Hematopoietic multipotent progenitor cell treated with erythropoietin and hydrocortisone succinate and interleukin-3 and kit ligand, for 4 days (in vitro differentiated cells): ENCODE measurements around the gene LAMC3.
"Not testable (repeated sequence)": the region's sequence is repeated elsewhere in the genome, so short reads cannot be mapped to it uniquely, and the experiment has no call there.

Source experiments
- DNase-seq: peaks from one replicate; pipeline ENCODE4 v3.0.0-alpha.2; 2015

LAMC3 gene

DNA sequence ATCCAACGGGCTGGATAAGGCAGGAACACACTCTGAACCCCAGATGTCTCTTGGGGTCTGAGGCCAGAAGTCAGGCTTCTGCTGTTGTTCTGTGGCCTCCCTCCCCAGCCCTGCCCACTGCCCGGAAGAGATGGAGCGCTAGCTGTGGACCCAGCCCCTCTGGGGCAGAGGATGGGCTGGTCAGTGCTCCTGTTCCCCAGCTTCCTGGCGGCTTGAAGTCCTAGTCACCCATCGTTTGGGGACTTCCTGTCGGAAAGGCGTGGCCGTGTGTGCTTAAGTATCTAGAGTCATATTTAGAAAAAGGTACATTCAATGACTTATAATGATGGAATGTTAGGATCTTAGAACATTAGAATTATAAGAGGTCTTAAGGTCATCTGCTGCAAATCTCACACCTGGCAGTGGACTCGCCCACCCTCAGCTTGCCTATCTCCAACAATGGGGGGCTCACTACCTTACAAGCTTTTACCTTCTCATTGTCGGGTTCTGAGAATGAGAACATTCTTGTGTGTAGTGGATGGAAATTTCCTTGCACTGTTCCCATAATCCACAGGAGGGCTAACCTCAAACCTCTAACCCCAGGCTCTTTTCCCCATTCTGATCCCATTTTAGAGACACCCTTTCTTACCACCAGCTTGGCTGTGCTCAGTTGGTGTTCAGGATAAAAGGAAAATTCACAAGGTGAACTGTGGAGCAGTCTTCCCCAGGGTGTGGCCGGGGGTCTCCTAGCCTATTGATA, 74.0 kb downstream of the LAMC3 start:
- DNase-seq = no peak

DNA sequence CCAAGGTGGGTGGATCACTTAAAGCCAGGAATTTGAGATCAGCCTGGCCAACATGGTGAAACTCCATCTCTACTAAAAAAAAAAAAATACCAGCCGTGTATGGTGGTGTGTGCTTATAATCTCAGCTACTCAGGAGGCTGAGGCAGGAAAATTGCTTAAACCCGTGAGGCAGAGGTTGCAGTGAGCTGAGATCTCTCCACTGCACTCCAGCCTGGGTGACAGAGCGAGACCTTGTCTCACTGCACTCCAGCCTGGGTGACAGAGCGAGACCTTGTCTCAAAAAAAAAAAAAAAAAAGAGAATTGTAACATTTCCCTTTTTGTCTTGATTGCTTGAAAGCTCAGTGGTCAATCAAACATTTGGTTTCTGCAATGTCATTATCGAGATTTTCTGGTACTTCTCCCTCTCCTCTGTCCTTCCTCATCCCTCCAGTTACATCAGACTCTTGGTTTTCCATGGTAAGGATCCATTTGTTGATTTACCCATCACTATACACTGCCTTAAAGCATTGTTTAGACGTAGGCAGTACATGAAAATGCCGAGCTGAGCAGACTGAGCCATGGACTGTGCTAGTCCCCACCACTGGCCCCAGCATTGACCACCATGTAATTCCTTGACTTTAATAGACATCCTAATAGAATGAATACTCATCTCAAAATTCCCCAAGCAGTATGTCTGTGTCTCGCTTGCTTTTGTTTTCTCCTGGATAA, 75.8 kb downstream of the LAMC3 start:
- DNase-seq = no peak

DNA sequence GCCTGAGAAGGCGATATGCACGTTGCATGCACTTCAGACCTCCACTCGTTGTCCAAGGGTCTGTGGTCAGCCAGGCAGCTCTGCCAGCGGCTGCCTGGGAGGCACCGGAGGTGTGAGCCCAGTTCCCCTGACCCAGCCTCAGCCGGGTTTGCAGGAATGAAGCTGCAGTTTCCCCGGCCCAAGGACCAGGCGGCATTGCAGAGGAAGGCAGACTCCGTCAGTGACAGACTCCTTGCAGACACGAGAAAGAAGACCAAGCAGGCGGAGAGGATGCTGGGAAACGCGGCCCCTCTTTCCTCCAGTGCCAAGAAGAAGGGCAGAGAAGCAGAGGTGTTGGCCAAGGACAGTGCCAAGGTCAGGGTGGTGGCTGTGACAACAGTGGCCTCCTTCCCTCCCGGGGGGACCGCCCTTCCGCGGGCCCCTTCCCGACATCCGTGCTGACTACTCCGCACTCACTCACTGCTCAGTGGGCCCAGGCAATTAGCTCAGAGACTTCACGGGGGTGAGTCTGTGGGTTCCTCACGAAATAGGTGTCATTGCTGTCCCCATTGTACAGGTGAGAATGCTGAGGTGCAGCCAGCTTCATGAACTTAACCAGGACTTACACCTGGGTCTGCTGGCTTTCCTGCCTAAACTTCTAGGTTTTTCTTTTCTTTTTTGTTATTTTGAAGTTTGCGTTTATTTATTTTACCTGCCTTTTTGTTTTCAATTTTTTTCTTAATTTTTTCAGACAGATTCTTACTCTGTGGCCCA, 76.6 kb downstream of the LAMC3 start:
- no peak for DNase-seq

DNA sequence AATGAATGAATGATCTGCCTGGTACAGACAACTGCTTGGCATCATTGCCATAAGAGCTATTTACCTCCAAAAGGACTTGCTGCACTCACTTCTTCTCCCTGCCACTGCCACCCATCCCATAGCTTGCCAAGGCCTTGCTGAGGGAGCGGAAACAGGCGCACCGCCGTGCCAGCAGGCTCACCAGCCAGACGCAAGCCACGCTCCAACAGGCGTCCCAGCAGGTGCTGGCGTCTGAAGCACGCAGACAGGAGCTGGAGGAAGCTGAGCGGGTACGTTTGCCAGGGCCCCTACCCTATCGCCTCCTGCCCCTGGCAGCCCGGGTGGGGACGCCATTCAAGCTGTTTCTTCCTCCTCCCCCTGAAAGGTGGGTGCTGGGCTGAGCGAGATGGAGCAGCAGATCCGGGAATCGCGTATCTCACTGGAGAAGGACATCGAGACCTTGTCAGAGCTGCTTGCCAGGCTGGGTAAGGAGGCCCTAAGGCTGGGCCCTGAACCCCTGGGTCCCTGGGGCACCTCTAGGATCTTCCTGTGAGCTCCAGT, 78.5 kb downstream of the LAMC3 start:
- DNase-seq = no peak

DNA sequence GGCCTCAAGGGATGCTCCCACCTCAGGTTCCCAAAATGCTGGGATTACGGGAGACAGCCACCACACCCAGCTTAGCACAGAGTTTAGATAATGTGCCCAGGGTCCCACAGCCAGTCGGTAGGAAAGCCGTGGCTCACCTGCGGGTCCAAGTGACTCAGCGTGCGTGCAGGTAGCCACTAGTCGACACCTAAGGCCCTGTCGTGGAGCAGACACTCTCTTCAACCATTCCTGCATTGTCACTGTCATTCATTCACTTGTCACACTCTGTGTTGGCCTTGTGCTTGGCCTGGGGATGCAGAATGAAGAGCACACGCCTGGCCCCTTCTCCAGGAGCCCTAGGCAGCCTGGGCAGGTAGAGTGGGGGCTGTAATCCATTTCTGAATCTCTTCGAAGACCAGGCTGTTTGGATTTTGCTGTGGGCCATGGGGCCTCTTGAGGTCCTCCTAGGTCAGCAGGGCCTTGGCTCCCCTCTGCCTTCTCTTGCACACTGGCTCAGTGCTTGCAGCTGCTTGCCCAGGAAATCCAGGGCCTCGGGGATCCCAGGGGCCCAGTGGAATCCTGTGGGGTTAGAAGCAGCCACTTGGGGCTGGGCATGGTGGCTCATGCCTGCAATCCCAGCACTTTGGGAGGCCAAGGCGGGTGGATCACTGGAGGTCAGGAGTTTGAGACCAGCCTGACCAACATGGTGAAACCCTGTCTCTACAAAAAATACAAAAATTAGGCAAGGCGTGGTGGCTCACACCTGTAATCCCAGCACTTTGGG, 81.2 kb downstream of the LAMC3 start:
- DNase-seq = no peak

DNA sequence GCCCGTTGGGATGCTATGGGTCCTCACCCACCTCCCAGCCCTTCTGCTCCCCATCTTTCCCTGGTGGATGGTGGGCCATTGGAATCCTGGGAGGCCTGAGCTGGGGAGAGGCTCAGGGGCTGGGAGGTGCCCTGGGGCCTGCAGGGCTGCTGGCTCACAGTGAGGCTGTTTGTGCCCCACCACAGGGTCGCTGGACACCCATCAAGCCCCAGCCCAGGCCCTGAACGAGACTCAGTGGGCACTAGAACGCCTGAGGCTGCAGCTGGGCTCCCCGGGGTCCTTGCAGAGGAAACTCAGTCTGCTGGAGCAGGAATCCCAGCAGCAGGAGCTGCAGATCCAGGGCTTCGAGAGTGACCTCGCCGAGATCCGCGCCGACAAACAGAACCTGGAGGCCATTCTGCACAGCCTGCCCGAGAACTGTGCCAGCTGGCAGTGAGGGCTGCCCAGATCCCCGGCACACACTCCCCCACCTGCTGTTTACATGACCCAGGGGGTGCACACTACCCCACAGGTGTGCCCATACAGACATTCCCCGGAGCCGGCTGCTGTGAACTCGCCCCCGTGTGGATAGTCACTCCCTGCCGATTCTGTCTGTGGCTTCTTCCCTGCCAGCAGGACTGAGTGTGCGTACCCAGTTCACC, 82.5 kb downstream of the LAMC3 start:
- no peak for DNase-seq

DNA sequence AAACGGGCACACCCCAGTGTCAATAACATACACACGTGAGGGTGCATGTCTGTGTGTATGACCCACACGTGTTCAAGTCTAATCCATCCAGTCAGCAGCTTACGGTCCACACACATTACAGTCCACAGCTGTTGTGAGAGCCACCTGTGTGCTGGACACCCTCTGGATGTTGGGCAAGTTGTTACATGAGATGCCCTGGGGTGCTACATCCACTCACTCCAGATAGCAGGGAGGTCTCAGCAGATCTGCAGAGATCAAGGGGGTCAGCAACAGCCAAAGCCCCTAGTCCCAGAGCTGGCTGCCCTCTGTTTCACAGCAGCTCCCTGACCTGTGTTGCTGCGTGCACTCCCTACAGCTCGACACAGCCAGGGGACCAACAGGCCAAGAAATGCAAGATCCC, 83.1 kb downstream of the LAMC3 start:
- DNase-seq = no peak

DNA sequence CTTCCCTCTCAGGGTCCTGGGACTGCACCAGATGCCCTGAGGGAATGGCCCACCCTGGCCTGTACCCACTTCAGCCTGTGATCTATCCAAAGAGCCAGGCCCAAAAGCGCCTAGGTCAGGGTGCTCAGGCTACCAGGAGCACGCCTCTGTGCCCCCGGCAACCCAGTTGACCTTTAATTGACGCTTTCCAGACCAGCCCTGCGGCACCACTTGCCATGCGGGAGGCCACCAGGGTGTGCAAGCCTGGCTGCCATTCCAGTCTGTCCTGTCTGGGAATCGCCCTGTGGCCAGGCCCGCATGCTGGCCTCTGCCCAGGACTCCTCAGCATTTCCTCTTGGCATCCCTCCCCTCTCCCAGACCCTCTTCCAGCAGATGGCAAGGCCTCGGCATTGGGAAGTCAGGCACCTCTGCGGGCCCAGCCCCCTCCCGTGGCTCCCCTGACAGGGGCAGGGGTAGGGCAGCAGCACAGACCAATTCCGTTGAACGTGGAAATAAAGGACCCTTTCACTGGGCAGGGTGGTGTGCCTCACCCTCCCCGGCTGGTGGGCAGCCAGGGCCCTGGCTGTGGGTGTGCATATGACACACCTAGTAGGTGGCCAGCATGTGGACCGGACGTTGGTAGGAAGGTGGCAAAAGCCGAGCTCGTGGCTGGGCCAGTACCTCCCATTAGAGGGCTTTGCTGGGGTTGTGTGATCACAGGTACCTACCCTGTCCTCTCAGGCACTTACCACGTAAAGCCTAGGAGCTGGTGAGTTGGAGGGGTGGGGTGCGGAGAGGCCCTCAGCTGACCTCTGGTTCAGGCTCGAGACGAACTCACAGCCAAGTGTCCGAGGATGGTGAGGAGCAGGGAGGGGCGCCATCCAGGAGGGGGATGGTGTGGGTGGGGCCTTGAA, 83.8 kb downstream of the LAMC3 start:
- no peak for DNase-seq

DNA sequence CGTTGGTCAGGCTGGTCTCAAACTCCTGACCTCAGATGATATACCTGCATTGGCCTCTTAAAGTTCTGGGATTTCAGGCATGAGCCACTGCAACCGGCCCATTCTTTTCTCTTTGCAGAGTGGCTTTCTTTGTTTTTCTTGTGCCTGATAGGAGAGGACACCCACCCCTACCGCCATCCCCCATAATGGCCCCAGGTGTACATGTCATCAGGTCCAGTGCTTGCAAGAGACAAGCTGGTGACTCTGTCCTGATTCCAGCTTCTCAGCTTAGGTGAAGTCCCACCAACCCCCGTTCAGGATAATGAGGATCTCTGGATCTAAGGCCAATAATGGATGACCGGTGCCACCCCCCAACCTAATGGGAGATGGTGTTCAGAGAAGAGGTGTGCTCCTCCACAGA, 85.0 kb downstream of the LAMC3 start:
- DNase-seq = no peak

DNA sequence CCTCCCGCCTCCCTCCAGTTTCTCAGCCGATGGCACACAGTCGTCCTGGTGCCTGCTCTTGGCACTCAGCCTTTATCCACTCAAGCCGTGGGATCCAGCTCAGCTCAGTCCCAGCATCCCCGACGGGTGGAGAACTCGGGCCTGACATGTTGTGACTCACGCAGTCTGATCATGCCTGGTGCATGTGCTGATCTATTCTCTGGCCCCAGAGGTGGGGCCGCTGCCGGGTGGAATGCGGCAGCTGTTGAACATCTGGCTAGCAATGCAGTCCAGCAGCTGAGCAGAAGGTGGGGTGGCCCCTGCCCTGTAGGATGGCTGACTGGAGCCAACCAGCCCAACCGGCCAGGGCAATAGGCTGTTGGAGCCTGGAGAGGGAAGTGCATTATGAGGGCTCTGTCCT, 85.6 kb downstream of the LAMC3 start:
- no peak for DNase-seq

DNA sequence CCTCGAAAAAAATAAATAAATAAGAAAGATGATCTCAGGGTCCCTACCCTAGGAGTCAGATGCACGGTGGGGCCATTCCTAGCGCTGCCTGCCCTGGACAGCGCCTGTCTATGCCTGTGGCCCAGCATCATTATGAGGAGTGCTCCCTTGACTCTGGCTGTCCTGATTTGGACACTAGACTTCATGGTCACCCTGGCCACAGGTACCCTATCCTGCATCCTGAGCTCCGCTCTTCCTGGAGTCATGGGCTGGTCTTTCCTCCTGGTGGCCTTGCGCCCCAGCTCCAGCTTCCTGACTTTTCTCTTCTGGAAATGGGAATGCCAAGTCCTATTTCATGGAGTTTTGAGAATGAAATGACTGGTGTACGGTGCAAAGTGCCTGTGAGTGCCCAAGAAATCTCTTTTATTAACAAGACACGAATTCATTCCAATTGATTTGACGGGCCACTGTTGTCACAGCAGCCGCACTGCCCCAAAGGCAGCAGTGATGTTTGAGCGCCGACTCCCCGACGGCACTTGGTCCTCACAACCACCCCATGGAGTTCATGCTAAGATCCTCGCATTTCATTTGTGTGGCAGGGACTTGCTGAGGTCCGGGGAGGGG, 86.8 kb downstream of the LAMC3 start:
- DNase-seq = peak; percentile 73

DNA sequence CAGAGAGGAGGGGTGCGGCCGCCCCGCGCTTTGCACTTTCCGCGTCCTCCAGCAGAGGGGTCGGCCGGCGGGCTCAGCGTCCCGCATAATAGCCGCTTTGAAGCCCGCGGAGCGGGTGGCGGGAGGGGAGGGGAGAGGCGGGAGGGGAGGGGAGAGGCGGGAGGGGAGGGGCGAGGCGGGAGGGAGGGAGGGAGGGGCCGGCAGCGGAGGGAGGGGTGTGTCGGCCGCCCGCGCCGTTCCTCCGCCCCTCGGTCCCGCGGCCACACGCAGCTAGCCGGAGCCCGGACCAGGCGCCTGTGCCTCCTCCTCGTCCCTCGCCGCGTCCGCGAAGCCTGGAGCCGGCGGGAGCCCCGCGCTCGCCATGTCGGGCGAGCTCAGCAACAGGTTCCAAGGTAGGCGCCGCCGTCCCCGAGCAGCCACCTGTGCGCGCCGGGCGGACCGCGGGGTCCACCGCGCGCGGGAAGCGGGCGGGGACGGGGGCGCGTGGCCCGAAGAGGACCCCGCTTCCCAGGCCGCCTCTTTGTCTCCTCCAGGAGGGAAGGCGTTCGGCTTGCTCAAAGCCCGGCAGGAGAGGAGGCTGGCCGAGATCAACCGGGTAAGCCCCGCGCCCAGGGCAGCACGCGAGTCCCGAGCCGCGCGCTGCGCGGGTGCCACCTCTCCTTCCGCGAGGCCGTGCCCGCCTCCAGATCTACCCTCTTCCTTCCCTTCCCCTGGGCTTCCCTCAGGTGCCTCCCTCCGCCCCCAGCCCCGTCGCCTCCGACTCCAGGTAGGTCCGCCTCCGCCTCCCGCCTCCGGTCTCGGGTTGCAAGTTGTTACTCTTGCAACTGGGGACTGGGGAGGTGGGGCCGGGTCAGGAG, 87.5 kb downstream of the LAMC3 start, which contains the start of gene AIF1L:
TSS of gene AIF1L (plus strand) at position 263 of the 857 bp plus-strand sequence. CDS start at position 362, 99 bp downstream.
- peak; percentile 27 for DNase-seq

DNA sequence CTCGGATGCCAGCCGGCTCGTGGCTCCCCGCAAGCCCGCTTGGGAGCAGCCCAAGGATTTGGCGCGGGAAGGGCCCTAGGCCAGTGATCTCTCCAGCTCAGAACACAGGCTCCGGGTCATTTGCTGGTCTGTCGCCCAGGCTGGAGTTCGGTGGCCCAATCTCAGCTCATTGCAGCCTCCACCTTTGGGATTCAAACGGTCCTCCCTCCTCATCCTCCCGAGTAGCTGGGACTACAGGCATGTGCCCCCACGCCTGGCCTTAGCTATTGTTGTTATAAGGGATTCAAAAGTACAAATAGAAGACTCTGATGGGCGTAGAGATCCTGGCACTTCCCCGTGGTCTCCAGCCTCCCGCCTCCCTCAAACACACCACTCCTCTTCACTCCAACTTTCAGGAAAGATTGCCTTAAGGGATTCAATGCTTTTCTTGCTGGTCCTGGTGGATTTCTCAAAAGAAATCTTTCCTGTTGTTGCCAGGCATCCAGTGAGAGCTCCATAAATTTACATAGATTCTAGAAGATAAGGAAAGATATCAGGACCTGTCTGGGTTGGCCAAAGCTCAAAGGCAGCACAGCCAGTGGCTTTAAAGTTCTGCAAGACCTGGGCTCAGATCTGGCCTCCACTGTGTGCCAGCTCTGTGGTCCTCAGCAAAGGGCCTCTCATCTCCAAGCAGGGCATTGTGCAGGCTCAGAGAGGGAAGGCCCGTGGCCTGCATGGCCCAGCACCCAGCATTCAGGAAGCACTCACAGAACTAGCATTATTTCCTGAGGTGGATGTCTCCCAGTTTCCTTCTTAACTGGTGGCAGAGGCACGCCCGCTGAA, 88.4 kb downstream of the LAMC3 start:
- DNase-seq = no peak

DNA sequence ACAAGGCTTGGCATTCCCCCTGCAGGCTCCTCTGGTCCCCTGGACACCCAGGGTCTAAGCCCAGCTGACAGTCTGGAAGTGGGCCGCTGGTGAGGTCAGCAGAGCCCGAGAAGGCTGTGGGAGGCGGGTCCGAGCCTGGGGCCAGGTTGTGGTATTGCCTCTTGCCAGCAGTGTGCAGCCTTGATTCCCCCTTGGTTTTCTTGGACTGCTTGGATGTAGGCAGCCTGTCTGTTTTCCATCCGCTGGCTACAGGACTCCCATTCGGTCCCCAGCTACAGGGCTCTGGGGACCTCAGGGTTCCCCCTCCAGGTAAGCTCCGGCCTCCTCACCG, 88.9 kb downstream of the LAMC3 start:
- no peak for DNase-seq

DNA sequence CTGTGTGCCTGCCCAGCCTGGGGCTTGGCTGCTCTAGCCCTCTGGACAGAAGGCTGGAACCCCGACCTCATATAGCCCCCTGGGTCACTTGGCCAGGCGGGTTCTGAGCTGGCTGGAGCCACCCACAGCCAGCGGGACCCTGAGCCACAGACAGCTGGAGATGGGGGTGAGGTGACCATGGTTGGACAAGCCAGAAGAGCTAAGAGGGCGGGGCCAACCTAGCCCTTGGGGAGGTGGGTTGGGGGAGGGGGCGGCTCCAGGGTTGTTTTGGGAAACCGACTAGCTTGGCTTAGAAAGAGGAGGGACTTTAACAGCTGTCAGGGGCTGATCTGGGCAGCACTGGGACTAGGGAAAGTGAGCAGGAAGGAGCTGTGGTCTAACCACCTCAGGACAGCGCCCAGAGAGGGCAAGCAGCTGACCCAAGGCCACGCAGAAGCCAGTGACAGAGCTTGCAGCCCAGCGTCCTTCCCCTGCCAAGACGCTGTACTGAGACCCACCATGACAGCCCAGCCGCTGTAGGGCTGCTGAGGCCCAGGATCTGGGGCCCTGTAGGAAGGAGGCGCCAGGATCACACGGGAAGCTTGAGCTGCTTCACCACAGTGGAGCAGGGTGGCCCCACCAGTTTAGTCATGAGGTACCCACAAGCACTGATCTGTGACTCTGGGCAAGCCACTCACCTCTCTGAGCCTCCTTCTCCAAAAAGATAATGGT, 89.6 kb downstream of the LAMC3 start:
- peak; percentile 42 for DNase-seq

DNA sequence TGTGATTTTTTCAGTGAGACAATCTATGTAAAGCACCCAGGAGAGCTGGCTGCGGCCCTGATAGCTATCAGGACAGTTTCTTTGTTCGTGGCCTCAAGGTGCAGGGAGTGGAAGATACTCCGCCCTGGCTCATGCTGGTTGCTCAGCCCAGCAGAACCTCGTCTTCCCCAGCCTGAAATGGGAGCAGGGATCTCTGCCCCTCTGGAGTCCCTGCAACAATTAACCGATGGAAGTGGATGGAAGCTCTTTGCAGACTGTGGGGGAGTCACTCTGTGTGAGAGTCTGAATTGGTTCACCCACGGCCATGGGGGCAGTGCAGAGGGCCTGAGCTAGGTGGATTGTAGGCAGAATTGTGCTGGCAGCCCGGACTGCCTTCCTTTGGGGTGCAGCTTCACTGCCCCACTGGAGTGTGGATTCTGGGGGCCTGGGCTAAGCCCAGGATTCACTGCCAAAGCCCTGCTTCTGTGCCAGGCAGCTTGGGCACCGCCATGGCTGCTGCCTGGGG, 90.2 kb downstream of the LAMC3 start:
- no peak for DNase-seq

DNA sequence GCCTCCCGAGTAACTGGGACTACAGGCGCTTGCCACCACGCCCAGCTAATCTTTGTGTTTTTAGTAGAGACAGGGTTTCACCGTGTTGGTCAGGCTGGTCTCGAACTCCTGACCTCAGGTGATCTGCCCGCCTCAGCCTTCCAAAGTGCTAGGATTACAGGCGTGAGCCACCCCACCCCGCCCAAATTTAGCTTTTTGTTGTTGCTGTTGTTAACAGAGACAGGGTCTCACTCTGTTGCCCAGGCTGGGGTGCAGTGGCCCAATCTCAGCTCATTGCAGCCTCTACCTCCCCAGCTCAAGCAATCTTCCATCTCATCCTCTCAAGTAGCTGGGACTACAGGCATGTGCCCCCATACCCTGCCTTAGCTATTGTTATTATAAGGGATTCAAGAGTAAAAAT, 90.9 kb downstream of the LAMC3 start:
- not testable (repeated sequence) for DNase-seq

DNA sequence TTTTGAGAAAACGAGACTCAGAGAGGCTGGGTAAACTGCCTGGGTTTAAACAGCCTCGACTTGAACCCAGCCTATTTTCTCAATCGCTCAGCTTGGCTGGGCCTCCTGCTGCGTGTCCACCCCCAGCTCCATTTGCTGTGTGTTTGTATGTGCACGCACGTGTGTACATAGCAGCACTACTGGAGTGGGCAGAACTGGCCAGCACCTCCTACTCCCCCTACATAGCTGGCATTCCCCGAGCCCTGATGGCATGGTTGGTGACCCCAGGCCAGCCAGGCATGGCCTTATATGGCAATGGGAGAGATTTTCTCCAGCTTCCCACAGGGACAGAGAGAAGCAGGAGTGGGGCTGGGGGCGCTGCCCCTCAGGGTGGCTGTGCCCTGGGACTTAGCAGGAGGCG, 91.5 kb downstream of the LAMC3 start:
- no peak for DNase-seq
